Body of pancreas (tissue), 4 donors: ENCODE results near the gene ANAPC5.
"Not testable (repeated sequence)": the region's sequence is repeated elsewhere in the genome, so short reads cannot be mapped to it uniquely, and the experiment has no call there.

Source experiments
- POLR2A ChIP-seq, 3 donors: fragments of 450-650 bp; IDR thresholded peaks; one replicate each; pipeline ENCODE4 v1.6.1; 2016; ENCODE audit warnings: antibody characterized with exemption in 3 of 3, mild to moderate bottlenecking in 2 of 3
- TF ChIP-seq, protein P1 (sequence below), 7 experiments: fragments of 450-650 bp in 4 of 7; fragments of 200-600 bp in 3 of 7; sonication (generic) in 3 of 7; IDR thresholded peaks; one replicate each; pipeline ENCODE4 v1.5.1; 2016 to 2019; ENCODE audit warnings: antibody characterized with exemption in 7 of 7

DNA sequence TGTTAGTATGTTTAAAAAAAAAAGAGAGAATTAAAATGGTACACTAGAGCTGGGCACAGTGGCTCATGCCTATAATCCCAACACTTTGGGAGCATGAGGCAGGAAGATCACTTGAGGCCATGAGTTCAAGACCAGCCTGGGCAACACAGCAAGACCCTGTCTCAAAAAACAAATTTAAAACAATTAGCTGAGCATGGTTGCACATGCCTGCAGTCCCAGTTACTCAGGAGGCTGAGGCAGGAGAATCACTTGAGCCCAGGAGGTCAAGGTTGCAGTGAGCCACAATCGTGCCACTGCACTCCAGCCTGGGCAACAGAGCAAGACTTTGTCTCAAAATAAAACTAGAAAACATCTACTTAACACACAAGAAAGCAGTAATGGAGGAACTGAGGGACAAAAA lies 42.0 kb downstream of the ANAPC5 start:
- TF ChIP-seq, protein P1, sequence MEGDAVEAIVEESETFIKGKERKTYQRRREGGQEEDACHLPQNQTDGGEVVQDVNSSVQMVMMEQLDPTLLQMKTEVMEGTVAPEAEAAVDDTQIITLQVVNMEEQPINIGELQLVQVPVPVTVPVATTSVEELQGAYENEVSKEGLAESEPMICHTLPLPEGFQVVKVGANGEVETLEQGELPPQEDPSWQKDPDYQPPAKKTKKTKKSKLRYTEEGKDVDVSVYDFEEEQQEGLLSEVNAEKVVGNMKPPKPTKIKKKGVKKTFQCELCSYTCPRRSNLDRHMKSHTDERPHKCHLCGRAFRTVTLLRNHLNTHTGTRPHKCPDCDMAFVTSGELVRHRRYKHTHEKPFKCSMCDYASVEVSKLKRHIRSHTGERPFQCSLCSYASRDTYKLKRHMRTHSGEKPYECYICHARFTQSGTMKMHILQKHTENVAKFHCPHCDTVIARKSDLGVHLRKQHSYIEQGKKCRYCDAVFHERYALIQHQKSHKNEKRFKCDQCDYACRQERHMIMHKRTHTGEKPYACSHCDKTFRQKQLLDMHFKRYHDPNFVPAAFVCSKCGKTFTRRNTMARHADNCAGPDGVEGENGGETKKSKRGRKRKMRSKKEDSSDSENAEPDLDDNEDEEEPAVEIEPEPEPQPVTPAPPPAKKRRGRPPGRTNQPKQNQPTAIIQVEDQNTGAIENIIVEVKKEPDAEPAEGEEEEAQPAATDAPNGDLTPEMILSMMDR (IDR thresholded peaks at IDR 0.05) = not testable (repeated sequence)
- TF ChIP-seq POLR2A (IDR thresholded peaks at IDR 0.05) = not testable (repeated sequence)
